ENCODE measurements around the gene HIVEP1.

HIVEP1 gene

GRCh38 chr6:12001706-12002435 lies 10.2 kb upstream of the HIVEP1 start:
- no peak for ATAC-seq
- no peak for TF ChIP-seq ZFP3 (CRISPR knock-in tag; IDR thresholded peaks at IDR 0.05)
- no peak for TF ChIP-seq ISL1 (CRISPR knock-in tag; IDR thresholded peaks at IDR 0.05)
- TF ChIP-seq CREB5 (CRISPR knock-in tag; IDR thresholded peaks at IDR 0.05; ENCODE audit: low read depth) = no peak
- TF ChIP-seq TSHZ2 (CRISPR knock-in tag; IDR thresholded peaks at IDR 0.05) = no peak
- TF ChIP-seq ARNTL (CRISPR knock-in tag; IDR thresholded peaks at IDR 0.05; ENCODE audit: borderline replicate concordance, low read depth) = no peak
- no peak for TF ChIP-seq ZNF70 (CRISPR knock-in tag; IDR thresholded peaks at IDR 0.05)
- no peak for TF ChIP-seq PPARA (CRISPR knock-in tag; IDR thresholded peaks at IDR 0.05; ENCODE audit: borderline replicate concordance)
- TF ChIP-seq SNAI2 (CRISPR knock-in tag; IDR thresholded peaks at IDR 0.05) = no peak
- no peak for TF ChIP-seq ZFP30 (CRISPR knock-in tag; IDR thresholded peaks at IDR 0.05)
- no peak for TF ChIP-seq POU6F1 (CRISPR knock-in tag; IDR thresholded peaks at IDR 0.05; ENCODE audit: borderline replicate concordance, low read depth)
- no peak for TF ChIP-seq RARB (CRISPR knock-in tag; IDR thresholded peaks at IDR 0.05)
- no peak for TF ChIP-seq CSRNP3 (CRISPR knock-in tag; IDR thresholded peaks at IDR 0.05)
- TF ChIP-seq ZNF565 (CRISPR knock-in tag; conservative IDR thresholded peaks at IDR 0.05; ENCODE audit: low read depth) = no peak
- TF ChIP-seq TCF4 (CRISPR knock-in tag; IDR thresholded peaks at IDR 0.05; ENCODE audit: borderline replicate concordance) = no peak
- no peak for TF ChIP-seq ZC3H10 (CRISPR knock-in tag; IDR thresholded peaks at IDR 0.05)
- TF ChIP-seq PATZ1 (CRISPR knock-in tag; IDR thresholded peaks at IDR 0.05; ENCODE audit: borderline replicate concordance) = no peak
- TF ChIP-seq BACH2 (CRISPR knock-in tag; IDR thresholded peaks at IDR 0.05; ENCODE audit: borderline replicate concordance) = no peak
- TF ChIP-seq CSDC2 (CRISPR knock-in tag; IDR thresholded peaks at IDR 0.05) = no peak

- TF ChIP-seq CSDC2 (CRISPR knock-in tag; IDR thresholded peaks at IDR 0.05) (no peak), BACH2 (CRISPR knock-in tag; IDR thresholded peaks at IDR 0.05; ENCODE audit: borderline replicate concordance) (no peak), PPARA (CRISPR knock-in tag; IDR thresholded peaks at IDR 0.05; ENCODE audit: borderline replicate concordance) (no peak), ZC3H10 (CRISPR knock-in tag; IDR thresholded peaks at IDR 0.05) (no peak), CREB5 (CRISPR knock-in tag; IDR thresholded peaks at IDR 0.05; ENCODE audit: low read depth) (no peak), ISL1 (CRISPR knock-in tag; IDR thresholded peaks at IDR 0.05) (no peak), TOX (CRISPR knock-in tag; IDR thresholded peaks at IDR 0.05; ENCODE audit: borderline replicate concordance) (no peak), OSR1 (CRISPR knock-in tag; IDR thresholded peaks at IDR 0.05) (no peak), ARNTL (CRISPR knock-in tag; IDR thresholded peaks at IDR 0.05; ENCODE audit: borderline replicate concordance, low read depth) (no peak), SNAI2 (CRISPR knock-in tag; IDR thresholded peaks at IDR 0.05) (no peak), POU6F1 (CRISPR knock-in tag; IDR thresholded peaks at IDR 0.05; ENCODE audit: borderline replicate concordance, low read depth) (no peak), ZFP3 (CRISPR knock-in tag; IDR thresholded peaks at IDR 0.05) (no peak), ZFP30 (CRISPR knock-in tag; IDR thresholded peaks at IDR 0.05) (no peak), ZNF70 (CRISPR knock-in tag; IDR thresholded peaks at IDR 0.05) (no peak), GLIS3 (CRISPR knock-in tag; IDR thresholded peaks at IDR 0.05) (no peak)
These were observed 4.6 kb upstream of the HIVEP1 start for GRCh38 chr6:12007473-12007872.

More at GRCh38 chr6:12007473-12007872, 4.6 kb upstream of the HIVEP1 start:
- ATAC-seq = no peak
